ENCODE data around the gene NKAIN1. TPM values are rescaled to one million over a fixed set of nuclear protein-coding genes. Genes with fewer than 3 reads are reported as not detected.
A peak's percentile ranks its signal among the peaks of the same experiment; 100 is the strongest.

NKAIN1 gene
- total RNA-seq, 2 donors from 2014 or later: not detected

GRCh38 chr1:31243501-31244286 is 4.0 kb upstream of the NKAIN1 start:
- no peak overlapping the region for H3K27ac Mint-ChIP-seq

GRCh38 chr1:31241321-31241720 is 1.6 kb upstream of the NKAIN1 start:
- ATAC-seq: no peak
- no peak overlapping the region for H3K27ac Mint-ChIP-seq
- H3K36me3 Mint-ChIP-seq: peaks cover 0 to 4% of the 10 kb centered on the region in 2 donors
- no peak for DNase-seq (ENCODE audit: low spot score in 2 of 2)
- no peaks in the 10 kb centered on the region for H3K9me3 Mint-ChIP-seq

More at GRCh38 chr1:31243501-31244286, 4.0 kb upstream of the NKAIN1 start:
- H3K36me3 Mint-ChIP-seq: peaks cover 0 to 2% of the 10 kb centered on the region in 2 donors
- ATAC-seq (no peak), DNase-seq (ENCODE audit: low spot score in 2 of 2) (no peak)
- H3K9me3 Mint-ChIP-seq: no peaks in the 10 kb centered on the region

GRCh38 chr1:31238986-31239613 is 587 bp downstream of the NKAIN1 start:
- H3K9me3 Mint-ChIP-seq: no peaks in the 10 kb centered on the region
- H3K36me3 Mint-ChIP-seq: peaks cover 0 to 4% of the 10 kb centered on the region in 2 donors
- no peak overlapping the region for H3K27ac Mint-ChIP-seq
- DNase-seq (ENCODE audit: low spot score in 2 of 2) (peak in 1 of 2 donors; percentile 9), ATAC-seq (peak in 1 of 2 donors; percentile 63)

GRCh38 chr1:31238612-31238985 is 1.1 kb downstream of the NKAIN1 start:
- peaks cover 0 to 4% of the 10 kb centered on the region in 2 donors for H3K36me3 Mint-ChIP-seq
- no peak for ATAC-seq
- H3K27ac Mint-ChIP-seq: no peak overlapping the region
- H3K9me3 Mint-ChIP-seq: no peaks in the 10 kb centered on the region
- DNase-seq (ENCODE audit: low spot score in 2 of 2): no peak

GRCh38 chr1:31234870-31235269 is 4.8 kb downstream of the NKAIN1 start:
- no peak for DNase-seq (ENCODE audit: low spot score in 2 of 2)
- no peaks in the 10 kb centered on the region for H3K9me3 Mint-ChIP-seq
- no peak for ATAC-seq
- no peak overlapping the region for H3K27ac Mint-ChIP-seq
- peaks cover 0 to 4% of the 10 kb centered on the region in 2 donors for H3K36me3 Mint-ChIP-seq

- DNase-seq (ENCODE audit: low spot score in 2 of 2) (no peak), ATAC-seq (no peak)
- H3K36me3 Mint-ChIP-seq: peaks cover 0 to 4% of the 10 kb centered on the region in 2 donors
- no peak overlapping the region for H3K27ac Mint-ChIP-seq
- no peaks in the 10 kb centered on the region for H3K9me3 Mint-ChIP-seq
These were observed 5.5 kb downstream of the NKAIN1 start for GRCh38 chr1:31234123-31234708.

GRCh38 chr1:31232689-31233088 is 7.0 kb downstream of the NKAIN1 start:
- ATAC-seq: no peak

GRCh38 chr1:31231802-31232201 is 7.9 kb downstream of the NKAIN1 start:
- no peak overlapping the region for H3K27ac Mint-ChIP-seq
- no peaks in the 10 kb centered on the region for H3K9me3 Mint-ChIP-seq
- ATAC-seq (no peak), DNase-seq (ENCODE audit: low spot score in 2 of 2) (no peak)
- H3K36me3 Mint-ChIP-seq: no peaks in the 10 kb centered on the region

More at GRCh38 chr1:31232689-31233088, 7.0 kb downstream of the NKAIN1 start:
- Mint-ChIP-seq H3K27ac (no peak overlapping the region), H3K9me3 (no peaks in the 10 kb centered on the region), H3K36me3 (no peaks in the 10 kb centered on the region)
- DNase-seq (ENCODE audit: low spot score in 2 of 2): no peak

- ATAC-seq (no peak), DNase-seq (ENCODE audit: low spot score in 2 of 2) (no peak)
- no peak overlapping the region for H3K27ac Mint-ChIP-seq
- H3K36me3 Mint-ChIP-seq: no peaks in the 10 kb centered on the region
- H3K9me3 Mint-ChIP-seq: no peaks in the 10 kb centered on the region
These were observed 9.3 kb downstream of the NKAIN1 start for GRCh38 chr1:31230378-31230777.

GRCh38 chr1:31228986-31229385 is 10.7 kb downstream of the NKAIN1 start:
- no peaks in the 10 kb centered on the region for H3K36me3 Mint-ChIP-seq
- ATAC-seq (no peak), DNase-seq (ENCODE audit: low spot score in 2 of 2) (no peak)
- no peaks in the 10 kb centered on the region for H3K9me3 Mint-ChIP-seq
- H3K27ac Mint-ChIP-seq: no peak overlapping the region

- Mint-ChIP-seq H3K9me3 (no peaks in the 10 kb centered on the region), H3K27ac (no peak overlapping the region), H3K36me3 (no peaks in the 10 kb centered on the region)
- no peak for ATAC-seq
- no peak for DNase-seq (ENCODE audit: low spot score in 2 of 2)
These were observed 11.7 kb downstream of the NKAIN1 start for GRCh38 chr1:31227891-31228568.

- Mint-ChIP-seq H3K36me3 (no peaks in the 10 kb centered on the region), H3K9me3 (no peaks in the 10 kb centered on the region), H3K27ac (no peak overlapping the region)
- ATAC-seq (no peak), DNase-seq (ENCODE audit: low spot score in 2 of 2) (no peak)
These were observed 15.6 kb downstream of the NKAIN1 start for GRCh38 chr1:31224068-31224467.

GRCh38 chr1:31222176-31222575 is 17.5 kb downstream of the NKAIN1 start:
- ATAC-seq (no peak), DNase-seq (ENCODE audit: low spot score in 2 of 2) (no peak)
- Mint-ChIP-seq H3K27ac (no peak overlapping the region), H3K36me3 (no peaks in the 10 kb centered on the region), H3K9me3 (no peaks in the 10 kb centered on the region)

GRCh38 chr1:31221072-31221471 is 18.6 kb downstream of the NKAIN1 start:
- Mint-ChIP-seq H3K36me3 (no peaks in the 10 kb centered on the region), H3K9me3 (no peaks in the 10 kb centered on the region), H3K27ac (no peak overlapping the region)
- no peak for ATAC-seq
- no peak for DNase-seq (ENCODE audit: low spot score in 2 of 2)

GRCh38 chr1:31219489-31219888 is 20.2 kb downstream of the NKAIN1 start:
- no peaks in the 10 kb centered on the region for H3K9me3 Mint-ChIP-seq
- H3K36me3 Mint-ChIP-seq: no peaks in the 10 kb centered on the region
- H3K27ac Mint-ChIP-seq: no peak overlapping the region
- no peak for ATAC-seq
- no peak for DNase-seq (ENCODE audit: low spot score in 2 of 2)

GRCh38 chr1:31218705-31219104 is 21.0 kb downstream of the NKAIN1 start:
- ATAC-seq: no peak
- Mint-ChIP-seq H3K27ac (no peak overlapping the region), H3K9me3 (no peaks in the 10 kb centered on the region), H3K36me3 (no peaks in the 10 kb centered on the region)
- no peak for DNase-seq (ENCODE audit: low spot score in 2 of 2)

- Mint-ChIP-seq H3K36me3 (peaks cover 0 to 1% of the 10 kb centered on the region in 2 donors), H3K9me3 (peaks cover 0 to 1% of the 10 kb centered on the region in 2 donors), H3K27ac (no peak overlapping the region)
- ATAC-seq: no peak
- no peak for DNase-seq (ENCODE audit: low spot score in 2 of 2)
These were observed 23.7 kb downstream of the NKAIN1 start for GRCh38 chr1:31216016-31216415.
